ENCODE data around the gene RFT1.
A peak's percentile ranks its signal among the peaks of the same experiment; 100 is the strongest.

The RFT1 gene

GRCh38 chr3:53044711-53045517 lies 85.3 kb downstream of the RFT1 start:
- H3K9ac ChIP-seq (ENCODE audit: low read length) = peak overlapping the region; percentile 36
- peak overlapping the region; percentile 88 for H3K27ac ChIP-seq (ENCODE audit: low read depth, low read length)
- H3K4me1 ChIP-seq (ENCODE audit: insufficient read depth, low read length) = peaks cover 15% of the 10 kb centered on the region
- peak overlapping the region; percentile 55 to 57 for H3K4me3 ChIP-seq (ENCODE audit: low read depth in 1 of 2, low read length in 2 of 2)
- H3K9me3 ChIP-seq (ENCODE audit: low read length) = no peaks in the 10 kb centered on the region
- H3K27me3 ChIP-seq (ENCODE audit: control insufficient read depth in 1 of 2, insufficient read depth in 2 of 2, low read length in 2 of 2) = no peaks in the 10 kb centered on the region
- H3K36me3 ChIP-seq (ENCODE audit: insufficient read depth, low read length) = no peaks in the 10 kb centered on the region

GRCh38 chr3:53044371-53044710 lies 85.9 kb downstream of the RFT1 start:
- H3K9ac ChIP-seq (ENCODE audit: low read length) = peak overlapping the region; percentile 36
- H3K4me3 ChIP-seq (ENCODE audit: low read depth in 1 of 2, low read length in 2 of 2) = peak overlapping the region; percentile 55 to 57
- peaks cover 15% of the 10 kb centered on the region for H3K4me1 ChIP-seq (ENCODE audit: insufficient read depth, low read length)
- no peaks in the 10 kb centered on the region for H3K27me3 ChIP-seq (ENCODE audit: control insufficient read depth in 1 of 2, insufficient read depth in 2 of 2, low read length in 2 of 2)
- peak overlapping the region; percentile 88 for H3K27ac ChIP-seq (ENCODE audit: low read depth, low read length)
- no peaks in the 10 kb centered on the region for H3K9me3 ChIP-seq (ENCODE audit: low read length)
- no peaks in the 10 kb centered on the region for H3K36me3 ChIP-seq (ENCODE audit: insufficient read depth, low read length)

GRCh38 chr3:53043738-53044137 lies 86.5 kb downstream of the RFT1 start:
- peak overlapping the region; percentile 36 for H3K9ac ChIP-seq (ENCODE audit: low read length)
- no peak overlapping the region for H3K4me3 ChIP-seq (ENCODE audit: low read depth in 1 of 2, low read length in 2 of 2)
- no peaks in the 10 kb centered on the region for H3K9me3 ChIP-seq (ENCODE audit: low read length)
- H3K27me3 ChIP-seq (ENCODE audit: control insufficient read depth in 1 of 2, insufficient read depth in 2 of 2, low read length in 2 of 2) = no peaks in the 10 kb centered on the region
- peaks cover 15% of the 10 kb centered on the region for H3K4me1 ChIP-seq (ENCODE audit: insufficient read depth, low read length)
- H3K27ac ChIP-seq (ENCODE audit: low read depth, low read length) = peak overlapping the region; percentile 88
- no peaks in the 10 kb centered on the region for H3K36me3 ChIP-seq (ENCODE audit: insufficient read depth, low read length)

GRCh38 chr3:53042651-53043050 lies 87.6 kb downstream of the RFT1 start:
- Histone ChIP-seq H3K4me1 (ENCODE audit: insufficient read depth, low read length) (peaks cover 15% of the 10 kb centered on the region), H3K4me3 (ENCODE audit: low read depth in 1 of 2, low read length in 2 of 2) (no peak overlapping the region), H3K9me3 (ENCODE audit: low read length) (no peaks in the 10 kb centered on the region), H3K27me3 (ENCODE audit: control insufficient read depth in 1 of 2, insufficient read depth in 2 of 2, low read length in 2 of 2) (no peaks in the 10 kb centered on the region), H3K9ac (ENCODE audit: low read length) (no peak overlapping the region), H3K36me3 (ENCODE audit: insufficient read depth, low read length) (no peaks in the 10 kb centered on the region), H3K27ac (ENCODE audit: low read depth, low read length) (no peak overlapping the region)

- no peak overlapping the region for H3K27ac ChIP-seq (ENCODE audit: low read depth, low read length)
- no peak overlapping the region for H3K9ac ChIP-seq (ENCODE audit: low read length)
- no peak overlapping the region for H3K4me3 ChIP-seq (ENCODE audit: low read depth in 1 of 2, low read length in 2 of 2)
- peaks cover 15% of the 10 kb centered on the region for H3K4me1 ChIP-seq (ENCODE audit: insufficient read depth, low read length)
- H3K9me3 ChIP-seq (ENCODE audit: low read length) = no peaks in the 10 kb centered on the region
- H3K36me3 ChIP-seq (ENCODE audit: insufficient read depth, low read length) = no peaks in the 10 kb centered on the region
- H3K27me3 ChIP-seq (ENCODE audit: control insufficient read depth in 1 of 2, insufficient read depth in 2 of 2, low read length in 2 of 2) = no peaks in the 10 kb centered on the region
Measured at GRCh38 chr3:53040351-53040820, 89.8 kb downstream of the RFT1 start.

GRCh38 chr3:53039376-53039752 lies 90.9 kb downstream of the RFT1 start:
- Histone ChIP-seq H3K9me3 (ENCODE audit: low read length) (no peaks in the 10 kb centered on the region), H3K36me3 (ENCODE audit: insufficient read depth, low read length) (no peaks in the 10 kb centered on the region), H3K4me3 (ENCODE audit: low read depth in 1 of 2, low read length in 2 of 2) (no peak overlapping the region), H3K4me1 (ENCODE audit: insufficient read depth, low read length) (peaks cover 15% of the 10 kb centered on the region), H3K9ac (ENCODE audit: low read length) (no peak overlapping the region), H3K27me3 (ENCODE audit: control insufficient read depth in 1 of 2, insufficient read depth in 2 of 2, low read length in 2 of 2) (no peaks in the 10 kb centered on the region), H3K27ac (ENCODE audit: low read depth, low read length) (no peak overlapping the region)

GRCh38 chr3:53038679-53039375 lies 91.4 kb downstream of the RFT1 start:
- H3K36me3 ChIP-seq (ENCODE audit: insufficient read depth, low read length) = no peaks in the 10 kb centered on the region
- H3K9ac ChIP-seq (ENCODE audit: low read length) = no peak overlapping the region
- no peak overlapping the region for H3K4me3 ChIP-seq (ENCODE audit: low read depth in 1 of 2, low read length in 2 of 2)
- no peaks in the 10 kb centered on the region for H3K27me3 ChIP-seq (ENCODE audit: control insufficient read depth in 1 of 2, insufficient read depth in 2 of 2, low read length in 2 of 2)
- no peak overlapping the region for H3K27ac ChIP-seq (ENCODE audit: low read depth, low read length)
- H3K9me3 ChIP-seq (ENCODE audit: low read length) = no peaks in the 10 kb centered on the region
- H3K4me1 ChIP-seq (ENCODE audit: insufficient read depth, low read length) = peaks cover 9% of the 10 kb centered on the region
